A549 treated with Mapracorat at 1 μM for 4 hours (cell line): ENCODE data around the gene MYADM. TPM values are rescaled to one million over a fixed set of nuclear protein-coding genes. Genes with fewer than 3 reads are reported as not detected.

Source experiments
- total RNA-seq: library from RNA; stranded (reverse); fragments of 200-300 nt; extraction: Qiagen RNA extraction; gene quantifications from 5 replicates; pipeline ENCODE4 v1.2.3, GENCODE V29; 2022

The MYADM gene
- 219 to 339 TPM (median 280 TPM) in 5 replicates for total RNA-seq

GRCh38 chr19:53867225-53868090 is at the start of gene MYADM:
MYADM (plus strand) TSS chr19:53867883; CDS start chr19:53873530, 5,647 bp downstream.

GRCh38 chr19:53824134-53824611 is 43.5 kb upstream of the MYADM start, which contains the start of gene NLRP12:
NLRP12 (minus strand) TSS chr19:53824314; CDS start chr19:53824174, 140 bp downstream.

GRCh38 chr19:53881482-53882390 is 14.1 kb downstream of the MYADM start, which contains the start of gene PRKCG:
PRKCG (plus strand) TSS chr19:53882197; CDS start chr19:53882495, 298 bp downstream.

GRCh38 chr19:53908935-53909415 is 41.3 kb downstream of the MYADM start, which contains the start of gene CACNG7:
CACNG7 (plus strand) TSS chr19:53909278; CDS start chr19:53912832, 3,554 bp downstream.

Other genes starting within 250 kb of the MYADM start
- not detected in 5 replicates for gene DPRX, start 235.9 kb upstream of the MYADM start, total RNA-seq
- gene NLRP12, start 43.6 kb upstream of the MYADM start, total RNA-seq: not detected in 5 replicates
- gene PRKCG, start 14.3 kb downstream of the MYADM start, total RNA-seq: 3.8 to 7.2 TPM (median 6.5 TPM) in 5 replicates
- gene CACNG7, start 41.4 kb downstream of the MYADM start, total RNA-seq: 5.5 to 9.3 TPM (median 8.6 TPM) in 5 replicates
- 0.73 to 1.2 TPM (median 0.93 TPM) in 5 replicates for gene CACNG8, start 95.1 kb downstream of the MYADM start, total RNA-seq
- gene CACNG6, start 123.8 kb downstream of the MYADM start, total RNA-seq: 9.3 to 13.4 TPM (median 12.4 TPM) in 5 replicates
- 0.52 to 0.83 TPM (median 0.57 TPM) in 4 of 5 replicates, not detected in the other for gene VSTM1, start 196.0 kb downstream of the MYADM start, total RNA-seq
- gene TARM1, start 213.5 kb downstream of the MYADM start, total RNA-seq: not detected in 5 replicates
- gene OSCAR, start 232.9 kb downstream of the MYADM start, total RNA-seq: 0.22 to 0.33 TPM (median 0.30 TPM) in 5 replicates
- 208 to 255 TPM (median 222 TPM) in 5 replicates for gene NDUFA3, start 235.0 kb downstream of the MYADM start, total RNA-seq
- gene TFPT, start 247.8 kb downstream of the MYADM start, total RNA-seq: 19.7 to 25.6 TPM (median 21.8 TPM) in 5 replicates
- 107 to 118 TPM (median 115 TPM) in 5 replicates for gene PRPF31, start 247.9 kb downstream of the MYADM start, total RNA-seq